A549 (cell line): Measurements from ENCODE around the gene PTPRN2.

Experiments used
- BCL3 ChIP-seq: fragments of >200 bp; sonication (Bioruptor Twin); formaldehyde crosslinking; IDR thresholded peaks from 3 replicates; pipeline ENCODE4 v1.6.1; 2016
- BHLHE40 ChIP-seq: IDR thresholded peaks from 2 replicates; pipeline ENCODE4 v1.6.1; 2012; ENCODE audit warnings: low read depth, low read length, inconsistent platforms
- CTCF ChIP-seq: fragments of >200 bp; sonication (Bioruptor Twin); formaldehyde crosslinking; IDR thresholded peaks from 3 replicates; pipeline ENCODE4 v1.5.1; 2016
- EP300 ChIP-seq, 2 experiments: fragments of >200 bp; sonication (Bioruptor Twin); formaldehyde crosslinking; IDR thresholded peaks; 2 replicates in 1 of 2; 3 replicates in 1 of 2; pipeline ENCODE4 v1.6.1; 2016 to 2017
- FOSL2 ChIP-seq, 2 experiments: fragments of 450-650 bp in 1 of 2; fragments of >200 bp in 1 of 2; sonication (Bioruptor Twin) in 1 of 2; formaldehyde crosslinking; IDR thresholded peaks; 2 replicates each; pipeline versions ENCODE4 v1.5.0 to v1.6.1; 2016 to 2020; ENCODE audit warnings: mild to moderate bottlenecking in 1 of 2, moderate library complexity in 1 of 2
- HDAC2 ChIP-seq: fragments of 200-600 bp; sonication (generic); IDR thresholded peaks from 2 replicates; pipeline ENCODE4 v1.6.1; 2016
- JUNB ChIP-seq: fragments of >200 bp; sonication (Bioruptor Twin); formaldehyde crosslinking; IDR thresholded peaks from 2 replicates; pipeline ENCODE4 v1.6.1; 2016
- MAFK ChIP-seq: fragments of 450-650 bp; IDR thresholded peaks from 2 replicates; pipeline ENCODE4 v1.6.1; 2014; ENCODE audit not compliant: partially characterized antibody
- POLR2A ChIP-seq: IDR thresholded peaks from 2 replicates; pipeline ENCODE4 v1.6.1; 2012; ENCODE audit warnings: mild to moderate bottlenecking, low read length
- RFX5 ChIP-seq: fragments of 450-650 bp; IDR thresholded peaks from 2 replicates; pipeline ENCODE4 v1.7.1; 2014; ENCODE audit warnings: antibody characterized with exemption, mild to moderate bottlenecking, moderate library complexity

DNA sequence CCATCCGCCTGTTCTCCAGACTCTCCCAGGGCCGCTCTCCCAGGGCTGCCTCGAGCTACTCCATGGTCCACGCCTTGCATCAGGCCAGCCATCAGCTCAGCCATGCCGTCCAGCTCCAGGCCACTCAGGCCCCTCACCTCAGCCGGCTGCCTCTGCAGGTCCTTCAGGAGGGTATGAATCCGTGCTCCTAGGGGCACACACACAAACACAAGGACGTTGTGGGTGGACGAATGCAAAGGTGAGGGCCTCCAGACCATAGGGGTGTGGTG lies 449.4 kb downstream of the PTPRN2 start:
- no peak for TF ChIP-seq BHLHE40
- TF ChIP-seq CTCF: no peak
- TF ChIP-seq POLR2A: no peak
- no peak for TF ChIP-seq JUNB
- no peak for TF ChIP-seq EP300 (IDR thresholded peaks at IDR 0.05)
- no peak for TF ChIP-seq BCL3
- no peak for TF ChIP-seq FOSL2 (IDR thresholded peaks at IDR 0.05)
- TF ChIP-seq FOSL2 (CRISPR knock-in tag; IDR thresholded peaks at IDR 0.05): no peak
- TF ChIP-seq RFX5: no peak
- TF ChIP-seq MAFK: no peak
- no peak for TF ChIP-seq HDAC2
